Esophagus (tissue), 2 donors: ENCODE results near the gene FLT3LG. TPM values are rescaled to one million over a fixed set of nuclear protein-coding genes. Genes with fewer than 3 reads are reported as not detected.

Experiments used
- H3K27ac ChIP-seq, 2 donors: one replicate each; pipeline ENCODE4 v1.5.1; 2013; ENCODE audit warnings: low read depth in 2 of 2, mild to moderate bottlenecking in 2 of 2, inconsistent platforms in 1 of 2, low read length in 1 of 2, moderate library complexity in 1 of 2
- H3K27me3 ChIP-seq, 2 donors: one replicate each; pipeline ENCODE4 v1.6.1; 2013; ENCODE audit warnings: low read length in 2 of 2, control low read depth in 1 of 2, mild to moderate bottlenecking in 1 of 2; ENCODE audit not compliant: insufficient read depth in 2 of 2, control insufficient read depth in 1 of 2
- H3K36me3 ChIP-seq, 2 donors: one replicate each; pipeline ENCODE4 v1.6.1; 2013; ENCODE audit warnings: low read length in 1 of 2; ENCODE audit not compliant: control insufficient read depth in 2 of 2, insufficient read depth in 2 of 2
- H3K4me1 ChIP-seq, 2 donors: one replicate each; pipeline ENCODE4 v1.6.1; 2013; ENCODE audit warnings: low read length in 1 of 2; ENCODE audit not compliant: control insufficient read depth in 2 of 2, insufficient read depth in 2 of 2
- H3K4me3 ChIP-seq, 2 donors: one replicate each; pipeline ENCODE4 v1.5.1; 2013; ENCODE audit warnings: low read length in 2 of 2, mild to moderate bottlenecking in 2 of 2, low read depth in 1 of 2, moderate library complexity in 1 of 2
- H3K9me3 ChIP-seq, 2 donors: one replicate each; pipeline ENCODE4 v1.6.1; 2013; ENCODE audit warnings: mild to moderate bottlenecking in 2 of 2, low read depth in 1 of 2, low read length in 1 of 2, moderate library complexity in 1 of 2; ENCODE audit not compliant: control insufficient read depth in 2 of 2, insufficient read depth in 1 of 2
- WGBS, 2 donors: extraction: QIAGEN DNeasy Blood & Tissue Kit; methylation state at CpG; one replicate each; pipeline ENCODE4 v1.1.7; 2013; 5-methylcytosine and 5-hydroxymethylcytosine counted together
- polyA plus RNA-seq, 2 donors: library from polyadenylated mRNA; stranded (reverse); fragments of 200-250 nt; gene quantifications; one replicate each; pipeline ENCODE4 v1.2.3, GENCODE V29; 2013
- donor health status: healthy with polysubstance abuse.
- donor health status: Bipolar disorder and iron deficiency.

FLT3LG gene
- polyA plus RNA-seq, 2 donors: 7.2 to 9.5 TPM

- no peaks in the 10 kb centered on the region for H3K4me1 ChIP-seq
- H3K36me3 ChIP-seq: peaks cover 5 to 16% of the 10 kb centered on the region in 2 donors
- H3K27ac ChIP-seq: no peak overlapping the region
- 73 to 82% methylated on average over 31 to 32 of the region's 32 CpGs for WGBS, 2 donors
- no peaks in the 10 kb centered on the region for H3K27me3 ChIP-seq
- no peaks in the 10 kb centered on the region for H3K9me3 ChIP-seq
- H3K4me3 ChIP-seq: no peak overlapping the region
These were observed 26.3 kb upstream of the FLT3LG start for GRCh38 chr19:49447485-49448431.

- Histone ChIP-seq H3K9me3 (no peaks in the 10 kb centered on the region), H3K4me1 (no peaks in the 10 kb centered on the region), H3K4me3 (no peak overlapping the region), H3K27ac (peak overlapping the region in 1 of 2 donors; percentile 35), H3K36me3 (peaks cover 5 to 16% of the 10 kb centered on the region in 2 donors), H3K27me3 (no peaks in the 10 kb centered on the region)
- WGBS, 2 donors: 87 to 93% methylated on average over 6 of the region's 6 CpGs
These were observed 25.6 kb upstream of the FLT3LG start for GRCh38 chr19:49448432-49448786.

- no peak overlapping the region for H3K27ac ChIP-seq
- no peaks in the 10 kb centered on the region for H3K4me1 ChIP-seq
- WGBS, 2 donors: 79 to 82% methylated on average over 7 of the region's 7 CpGs
- H3K36me3 ChIP-seq: peaks cover 5 to 16% of the 10 kb centered on the region in 2 donors
- H3K27me3 ChIP-seq: no peaks in the 10 kb centered on the region
- no peaks in the 10 kb centered on the region for H3K9me3 ChIP-seq
- H3K4me3 ChIP-seq: peak overlapping the region in 1 of 2 donors; percentile 84
These were observed 23.6 kb upstream of the FLT3LG start for GRCh38 chr19:49450405-49450804.

GRCh38 chr19:49451430-49452181, 22.4 kb upstream of the FLT3LG start, which contains the start of gene PIH1D1:
TSS of gene PIH1D1 (minus strand) at chr19:49451814. CDS start at chr19:49451574, 240 bp downstream.
- Histone ChIP-seq H3K4me1 (no peaks in the 10 kb centered on the region), H3K9me3 (no peaks in the 10 kb centered on the region), H3K27me3 (no peaks in the 10 kb centered on the region), H3K4me3 (peak within 1 kb of the TSS; percentile 76 to 84), H3K36me3 (peaks cover 5 to 14% of the 10 kb centered on the region in 2 donors), H3K27ac (peak within 1 kb of the TSS; percentile 97 to 100)
- 1% methylated on average over 42 of the region's 42 CpGs for WGBS, 2 donors

- Histone ChIP-seq H3K4me1 (no peaks in the 10 kb centered on the region), H3K36me3 (peaks cover 5% of the 10 kb centered on the region in 2 donors), H3K27me3 (no peaks in the 10 kb centered on the region), H3K9me3 (no peaks in the 10 kb centered on the region), H3K27ac (peak within 1 kb of the TSS; percentile 97 to 100), H3K4me3 (peak within 1 kb of the TSS; percentile 75 to 84)
- 0% methylated on average over 62 to 66 of the region's 66 CpGs for WGBS, 2 donors
These were observed 20.8 kb upstream of the FLT3LG start, which contains the start of gene ALDH16A1 for GRCh38 chr19:49453013-49453756. TSS of gene ALDH16A1 (plus strand) at chr19:49453225. CDS start at chr19:49453332, 107 bp downstream.

GRCh38 chr19:49453757-49454240, 20.2 kb upstream of the FLT3LG start:
- no peaks in the 10 kb centered on the region for H3K27me3 ChIP-seq
- peak overlapping the region; percentile 91 to 100 for H3K27ac ChIP-seq
- H3K36me3 ChIP-seq: peaks cover 0 to 5% of the 10 kb centered on the region in 2 donors
- WGBS, 2 donors: 35 to 37% methylated on average over 10 of the region's 10 CpGs
- H3K4me1 ChIP-seq: peaks cover 0 to under 1% of the 10 kb centered on the region in 2 donors
- no peaks in the 10 kb centered on the region for H3K9me3 ChIP-seq
- H3K4me3 ChIP-seq: peak overlapping the region; percentile 64 to 75

GRCh38 chr19:49455773-49456172, 18.2 kb upstream of the FLT3LG start:
- peaks cover 0 to 6% of the 10 kb centered on the region in 2 donors for H3K36me3 ChIP-seq
- H3K4me3 ChIP-seq: no peak overlapping the region
- H3K27me3 ChIP-seq: no peaks in the 10 kb centered on the region
- peaks cover 0 to 2% of the 10 kb centered on the region in 2 donors for H3K4me1 ChIP-seq
- H3K27ac ChIP-seq: no peak overlapping the region
- no peaks in the 10 kb centered on the region for H3K9me3 ChIP-seq
- 68 to 72% methylated on average over 5 of the region's 5 CpGs for WGBS, 2 donors

GRCh38 chr19:49456326-49456725, 17.7 kb upstream of the FLT3LG start:
- H3K4me3 ChIP-seq: no peak overlapping the region
- H3K27me3 ChIP-seq: no peaks in the 10 kb centered on the region
- no peaks in the 10 kb centered on the region for H3K9me3 ChIP-seq
- H3K4me1 ChIP-seq: peaks cover 0 to 2% of the 10 kb centered on the region in 2 donors
- WGBS, 2 donors: 79 to 82% methylated on average over 5 of the region's 5 CpGs
- H3K36me3 ChIP-seq: peaks cover 0 to 6% of the 10 kb centered on the region in 2 donors
- H3K27ac ChIP-seq: no peak overlapping the region

GRCh38 chr19:49458567-49458903, 15.5 kb upstream of the FLT3LG start:
- Histone ChIP-seq H3K36me3 (peaks cover 0 to 14% of the 10 kb centered on the region in 2 donors), H3K4me3 (no peak overlapping the region), H3K4me1 (peaks cover 0 to 2% of the 10 kb centered on the region in 2 donors), H3K27ac (peak overlapping the region; percentile 0 to 43), H3K27me3 (no peaks in the 10 kb centered on the region), H3K9me3 (no peaks in the 10 kb centered on the region)
- WGBS, 2 donors: 87 to 89% methylated on average over 5 of the region's 5 CpGs
